ENCODE measurements around the gene NCSTN.
A peak's percentile ranks its signal among the peaks of the same experiment; 100 is the strongest.
"Not testable (repeated sequence)": the region's sequence is repeated elsewhere in the genome, so short reads cannot be mapped to it uniquely, and the experiment has no call there.

Gene NCSTN

DNA sequence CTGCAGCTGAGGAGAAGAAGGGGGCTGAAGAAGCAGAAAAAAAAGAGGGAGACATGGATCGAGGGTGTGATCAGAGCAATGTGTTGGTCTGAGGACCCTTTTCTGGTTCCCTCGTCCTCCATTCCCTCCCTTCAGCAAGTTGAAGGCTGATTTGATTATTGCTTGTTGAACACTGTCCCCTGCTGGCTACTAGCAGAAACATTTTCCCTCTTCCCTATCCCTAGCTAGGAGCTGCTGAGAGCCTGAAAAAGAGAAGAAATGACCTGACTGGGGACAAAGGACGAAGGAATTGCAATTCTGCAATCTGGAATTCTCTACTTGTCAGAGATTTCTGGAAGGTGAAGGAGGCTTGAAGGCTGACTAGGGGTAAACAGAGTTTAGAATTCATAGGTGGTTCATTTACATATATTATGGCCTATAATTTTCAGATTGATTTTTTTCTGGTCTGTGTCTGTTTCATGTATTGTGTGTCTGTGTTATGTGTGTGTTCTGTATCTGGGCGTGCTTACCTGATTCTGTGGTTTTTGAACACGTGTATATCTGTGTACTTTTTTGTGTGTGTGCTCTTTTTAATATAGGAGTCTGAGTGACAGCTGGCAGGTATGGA is 33.4 kb downstream of the NCSTN start:
- H4K20me1 ChIP-seq (ENCODE audit: low read depth, low read length), result no peaks in the 10 kb centered on the region
- H3K4me2 ChIP-seq (ENCODE audit: low read depth, low read length, poor library complexity, severe bottlenecking), result no peak overlapping the region
- H3K9me3 ChIP-seq (ENCODE audit: insufficient read depth, low read length), result no peaks in the 10 kb centered on the region
- H3K27ac ChIP-seq (ENCODE audit: low read depth, low read length), result no peak overlapping the region
- no peak overlapping the region for H3K9ac ChIP-seq (ENCODE audit: low read length)
- H3K79me2 ChIP-seq (ENCODE audit: insufficient read depth, low read length), result no peaks in the 10 kb centered on the region
- no peak overlapping the region for H3K4me3 ChIP-seq (ENCODE audit: insufficient read depth, low read length, poor library complexity, severe bottlenecking)
- H3K27me3 ChIP-seq (ENCODE audit: low read length), result no peaks in the 10 kb centered on the region
- H3F3A ChIP-seq (ENCODE audit: insufficient read depth), result no peaks in the 10 kb centered on the region
- peak; percentile 90 for TF ChIP-seq CTCF (IDR thresholded peaks at IDR 0.05; ENCODE audit: insufficient read depth, low read length, poor library complexity, severe bottlenecking)
- no peak for TF ChIP-seq EZH2phosphoT487 (conservative IDR thresholded peaks at IDR 0.05; ENCODE audit: low read length)
- H3K9me2 ChIP-seq (replicated peaks; ENCODE audit: insufficient read depth, low read length), result no peaks in the 10 kb centered on the region
- no peak overlapping the region for H2AFZ ChIP-seq (ENCODE audit: low read depth, low read length, severe bottlenecking)
- H3K36me3 ChIP-seq (ENCODE audit: low read length), result no peaks in the 10 kb centered on the region

DNA sequence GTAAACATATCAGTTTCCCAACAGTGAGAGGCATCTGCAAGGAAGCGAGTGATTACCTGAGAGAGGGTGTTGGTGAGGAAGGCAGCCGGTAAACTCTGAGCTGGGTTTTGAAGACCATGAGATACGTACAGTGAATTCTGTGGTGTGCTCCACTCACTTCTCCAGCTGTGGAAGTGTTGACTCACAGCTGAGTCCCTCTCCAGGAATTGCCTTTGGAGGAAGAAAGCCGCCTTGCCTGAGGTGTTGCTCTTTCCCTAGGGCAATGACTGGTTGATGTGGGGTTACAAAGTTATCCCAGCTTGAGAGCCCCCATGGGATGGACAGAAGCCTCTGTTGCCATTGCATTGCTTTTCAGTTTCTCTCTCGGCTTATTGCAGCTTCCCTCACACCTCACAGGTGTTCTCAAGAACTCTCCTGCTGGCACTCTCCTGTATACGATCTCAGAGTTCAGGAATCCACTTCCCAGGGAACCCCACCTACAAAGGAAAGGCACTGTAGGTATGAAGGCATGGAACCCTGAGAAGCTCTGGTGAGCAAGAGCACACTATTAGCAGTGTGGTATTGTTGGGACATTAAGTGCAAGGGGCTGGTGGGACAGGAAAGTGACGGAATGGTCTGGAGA is 34.5 kb downstream of the NCSTN start:
- H3K4me3 ChIP-seq (ENCODE audit: insufficient read depth, low read length, poor library complexity, severe bottlenecking), result no peak overlapping the region
- H3K79me2 ChIP-seq (ENCODE audit: insufficient read depth, low read length), result no peaks in the 10 kb centered on the region
- H2AFZ ChIP-seq (ENCODE audit: low read depth, low read length, severe bottlenecking), result no peak overlapping the region
- H3K9me3 ChIP-seq (ENCODE audit: insufficient read depth, low read length), result no peaks in the 10 kb centered on the region
- no peaks in the 10 kb centered on the region for H3K27me3 ChIP-seq (ENCODE audit: low read length)
- no peaks in the 10 kb centered on the region for H4K20me1 ChIP-seq (ENCODE audit: low read depth, low read length)
- no peak for TF ChIP-seq EZH2phosphoT487 (conservative IDR thresholded peaks at IDR 0.05; ENCODE audit: low read length)
- TF ChIP-seq CTCF (IDR thresholded peaks at IDR 0.05; ENCODE audit: insufficient read depth, low read length, poor library complexity, severe bottlenecking), result no peak
- H3F3A ChIP-seq (ENCODE audit: insufficient read depth), result no peaks in the 10 kb centered on the region
- H3K9me2 ChIP-seq (replicated peaks; ENCODE audit: insufficient read depth, low read length), result no peaks in the 10 kb centered on the region
- no peak overlapping the region for H3K4me2 ChIP-seq (ENCODE audit: low read depth, low read length, poor library complexity, severe bottlenecking)
- H3K9ac ChIP-seq (ENCODE audit: low read length), result no peak overlapping the region
- no peak overlapping the region for H3K27ac ChIP-seq (ENCODE audit: low read depth, low read length)
- H3K36me3 ChIP-seq (ENCODE audit: low read length), result no peaks in the 10 kb centered on the region

DNA sequence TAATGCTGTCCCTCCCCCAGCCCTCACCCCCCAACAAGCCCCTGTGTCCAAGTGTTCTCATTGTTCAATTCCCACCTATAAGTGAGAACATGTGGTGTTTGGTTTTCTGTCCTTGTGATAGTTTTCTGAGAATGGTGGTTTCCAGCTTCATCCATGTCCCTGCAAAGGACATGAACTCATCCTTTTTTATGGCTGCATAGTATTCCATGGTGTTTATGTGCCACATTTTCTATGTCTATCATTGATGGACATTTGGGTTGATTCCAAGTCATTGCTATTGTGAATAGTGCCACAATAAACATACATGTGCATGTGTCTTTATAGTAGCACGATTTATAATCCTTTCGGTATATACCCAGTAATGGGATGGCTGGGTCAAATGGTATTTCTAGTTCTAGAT is 41.6 kb downstream of the NCSTN start:
- not testable (repeated sequence) for H2AFZ ChIP-seq (ENCODE audit: low read depth, low read length, severe bottlenecking)

DNA sequence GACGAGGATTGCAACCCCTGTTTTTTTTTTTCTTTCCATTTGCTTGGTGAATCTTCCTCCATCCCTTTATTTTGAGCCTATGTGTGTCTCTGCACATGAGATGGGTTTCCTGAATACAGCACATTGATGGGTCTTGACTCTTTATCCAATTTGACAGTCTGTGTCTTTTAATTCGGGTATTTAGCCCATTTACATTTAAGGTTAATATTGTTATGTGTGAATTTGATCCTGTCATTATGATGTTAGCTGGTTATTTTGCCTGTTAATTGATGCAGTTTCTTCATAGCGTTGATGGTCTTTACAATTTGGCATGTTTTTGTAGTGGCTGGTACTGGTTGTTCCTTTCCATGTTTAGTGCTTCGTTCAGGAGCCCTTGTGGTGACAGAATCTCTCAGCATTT is 45.2 kb downstream of the NCSTN start:
- not testable (repeated sequence) for H3K27ac ChIP-seq (ENCODE audit: low read depth, low read length); H3K27me3 ChIP-seq (ENCODE audit: low read length); H3F3A ChIP-seq (ENCODE audit: insufficient read depth); H3K9me3 ChIP-seq (ENCODE audit: insufficient read depth, low read length); H4K20me1 ChIP-seq (ENCODE audit: low read depth, low read length); H3K36me3 ChIP-seq (ENCODE audit: low read length); H3K9ac ChIP-seq (ENCODE audit: low read length); H3K79me2 ChIP-seq (ENCODE audit: insufficient read depth, low read length); H2AFZ ChIP-seq (ENCODE audit: low read depth, low read length, severe bottlenecking); H3K4me3 ChIP-seq (ENCODE audit: insufficient read depth, low read length, poor library complexity, severe bottlenecking); H3K9me2 ChIP-seq (replicated peaks; ENCODE audit: insufficient read depth, low read length); H3K4me2 ChIP-seq (ENCODE audit: low read depth, low read length, poor library complexity, severe bottlenecking)

More for the DNA sequence above, 41.6 kb downstream of the NCSTN start:
- H3K9me2 ChIP-seq (replicated peaks; ENCODE audit: insufficient read depth, low read length); H3K27me3 ChIP-seq (ENCODE audit: low read length); H3K9me3 ChIP-seq (ENCODE audit: insufficient read depth, low read length); H3K27ac ChIP-seq (ENCODE audit: low read depth, low read length); H3K79me2 ChIP-seq (ENCODE audit: insufficient read depth, low read length); H3K4me2 ChIP-seq (ENCODE audit: low read depth, low read length, poor library complexity, severe bottlenecking); H3K9ac ChIP-seq (ENCODE audit: low read length); H3K4me3 ChIP-seq (ENCODE audit: insufficient read depth, low read length, poor library complexity, severe bottlenecking); H3K36me3 ChIP-seq (ENCODE audit: low read length); H3F3A ChIP-seq (ENCODE audit: insufficient read depth); H4K20me1 ChIP-seq (ENCODE audit: low read depth, low read length): not testable (repeated sequence)
